ENCODE measurements around the gene XYLT1.

XYLT1 gene

DNA sequence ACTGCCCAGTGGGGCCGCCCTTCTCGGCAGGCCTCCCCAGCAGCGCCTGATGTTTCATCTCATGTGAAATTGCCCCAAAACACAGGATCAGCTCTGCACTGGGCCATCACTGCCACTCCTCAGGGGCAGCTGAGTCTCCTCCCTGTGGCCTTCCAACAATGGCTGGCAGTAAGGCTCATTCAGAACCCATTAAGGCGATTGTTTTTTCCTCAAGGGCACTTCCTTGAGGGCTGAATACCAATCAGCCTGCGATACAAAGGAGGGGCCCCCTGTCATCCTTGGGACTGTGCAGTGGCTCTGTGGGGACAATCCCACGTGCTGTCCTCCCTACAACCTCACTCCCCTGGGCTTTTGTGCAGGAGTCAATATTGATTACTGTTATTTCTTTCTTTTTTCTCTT, 47.5 kb downstream of the XYLT1 start:
- no peak for DNase-seq (ENCODE audit: low read depth, low spot score)
- in situ Hi-C loops (cut with HindIII; ENCODE audit: low sequenced_read_pairs): no loop called here
- no peak overlapping the region for H3K4me3 ChIP-seq (ENCODE audit: low read depth, low read length)
- TF ChIP-seq, protein P1, sequence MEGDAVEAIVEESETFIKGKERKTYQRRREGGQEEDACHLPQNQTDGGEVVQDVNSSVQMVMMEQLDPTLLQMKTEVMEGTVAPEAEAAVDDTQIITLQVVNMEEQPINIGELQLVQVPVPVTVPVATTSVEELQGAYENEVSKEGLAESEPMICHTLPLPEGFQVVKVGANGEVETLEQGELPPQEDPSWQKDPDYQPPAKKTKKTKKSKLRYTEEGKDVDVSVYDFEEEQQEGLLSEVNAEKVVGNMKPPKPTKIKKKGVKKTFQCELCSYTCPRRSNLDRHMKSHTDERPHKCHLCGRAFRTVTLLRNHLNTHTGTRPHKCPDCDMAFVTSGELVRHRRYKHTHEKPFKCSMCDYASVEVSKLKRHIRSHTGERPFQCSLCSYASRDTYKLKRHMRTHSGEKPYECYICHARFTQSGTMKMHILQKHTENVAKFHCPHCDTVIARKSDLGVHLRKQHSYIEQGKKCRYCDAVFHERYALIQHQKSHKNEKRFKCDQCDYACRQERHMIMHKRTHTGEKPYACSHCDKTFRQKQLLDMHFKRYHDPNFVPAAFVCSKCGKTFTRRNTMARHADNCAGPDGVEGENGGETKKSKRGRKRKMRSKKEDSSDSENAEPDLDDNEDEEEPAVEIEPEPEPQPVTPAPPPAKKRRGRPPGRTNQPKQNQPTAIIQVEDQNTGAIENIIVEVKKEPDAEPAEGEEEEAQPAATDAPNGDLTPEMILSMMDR (IDR thresholded peaks at IDR 0.05; ENCODE audit: low read depth, low read length): no peak

DNA sequence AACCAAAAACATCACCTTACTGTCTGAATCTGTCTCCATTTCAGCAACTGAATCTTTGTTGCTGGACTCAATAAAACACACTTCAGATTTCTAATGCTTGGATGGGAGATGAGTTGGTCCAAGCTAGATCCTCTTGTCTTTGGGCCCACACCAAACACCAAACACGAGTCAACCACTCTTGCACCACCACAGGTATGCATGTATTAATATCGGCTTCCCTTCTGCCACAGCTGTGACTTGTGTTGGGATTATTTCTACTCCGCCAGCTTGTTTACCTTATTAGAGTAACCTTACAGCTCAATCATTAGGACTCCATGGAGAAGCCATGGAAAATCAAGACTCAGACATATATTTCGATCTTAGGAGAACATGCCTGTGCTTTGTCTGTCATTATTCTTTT, 49.9 kb downstream of the XYLT1 start:
- H3K4me3 ChIP-seq (ENCODE audit: low read depth, low read length): no peak overlapping the region
- peak; percentile 61 for DNase-seq (ENCODE audit: low read depth, low spot score)
- in situ Hi-C loops (cut with HindIII; ENCODE audit: low sequenced_read_pairs): no loop called here
- TF ChIP-seq, protein P1 (IDR thresholded peaks at IDR 0.05; ENCODE audit: low read depth, low read length): no peak

DNA sequence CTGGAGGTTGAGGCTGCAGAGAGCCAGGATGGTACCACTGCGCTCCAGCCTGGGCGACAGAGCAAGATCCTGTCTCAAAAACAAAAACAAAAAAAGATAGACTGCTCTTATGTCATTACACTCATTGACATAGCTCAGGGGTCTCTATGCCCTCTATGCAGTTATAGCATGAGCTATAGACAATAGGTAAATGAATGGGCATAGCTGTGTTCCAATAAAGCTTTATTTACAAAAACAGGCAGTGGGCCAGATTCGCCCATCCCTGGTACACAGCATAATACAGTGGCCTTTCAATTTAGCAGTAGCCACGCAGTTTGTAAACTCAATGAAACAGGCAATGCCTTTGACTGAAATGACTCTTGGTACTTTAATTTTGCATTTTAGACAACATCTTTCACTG, 51.5 kb downstream of the XYLT1 start:
- in situ Hi-C loops (cut with HindIII; ENCODE audit: low sequenced_read_pairs): no loop called here
- DNase-seq (ENCODE audit: low read depth, low spot score): no peak
- H3K4me3 ChIP-seq (ENCODE audit: low read depth, low read length): no peak overlapping the region
- TF ChIP-seq, protein P1 (IDR thresholded peaks at IDR 0.05; ENCODE audit: low read depth, low read length): no peak

DNA sequence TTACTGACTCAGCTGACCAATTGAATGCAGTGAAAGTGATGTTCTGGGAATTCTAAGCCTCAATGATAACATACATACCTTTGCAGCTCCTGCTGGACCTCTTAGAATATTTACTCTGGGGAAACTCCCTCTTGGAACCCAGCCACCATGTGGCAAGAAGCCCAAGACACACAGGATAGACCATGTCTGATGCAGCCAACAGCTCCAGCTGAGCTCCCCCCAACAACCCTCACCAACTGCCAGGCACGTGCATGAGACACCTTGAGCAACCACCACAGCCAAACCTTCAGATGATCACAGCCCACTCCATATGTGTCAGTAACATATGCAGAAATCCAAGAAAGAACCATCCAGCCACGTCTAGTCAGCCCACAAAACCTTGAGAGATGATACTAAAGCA, 53.0 kb downstream of the XYLT1 start:
- H3K4me3 ChIP-seq (ENCODE audit: low read depth, low read length): no peak overlapping the region
- DNase-seq (ENCODE audit: low read depth, low spot score): no peak
- TF ChIP-seq, protein P1 (IDR thresholded peaks at IDR 0.05; ENCODE audit: low read depth, low read length): no peak
- in situ Hi-C loops (cut with HindIII; ENCODE audit: low sequenced_read_pairs): no loop called here

DNA sequence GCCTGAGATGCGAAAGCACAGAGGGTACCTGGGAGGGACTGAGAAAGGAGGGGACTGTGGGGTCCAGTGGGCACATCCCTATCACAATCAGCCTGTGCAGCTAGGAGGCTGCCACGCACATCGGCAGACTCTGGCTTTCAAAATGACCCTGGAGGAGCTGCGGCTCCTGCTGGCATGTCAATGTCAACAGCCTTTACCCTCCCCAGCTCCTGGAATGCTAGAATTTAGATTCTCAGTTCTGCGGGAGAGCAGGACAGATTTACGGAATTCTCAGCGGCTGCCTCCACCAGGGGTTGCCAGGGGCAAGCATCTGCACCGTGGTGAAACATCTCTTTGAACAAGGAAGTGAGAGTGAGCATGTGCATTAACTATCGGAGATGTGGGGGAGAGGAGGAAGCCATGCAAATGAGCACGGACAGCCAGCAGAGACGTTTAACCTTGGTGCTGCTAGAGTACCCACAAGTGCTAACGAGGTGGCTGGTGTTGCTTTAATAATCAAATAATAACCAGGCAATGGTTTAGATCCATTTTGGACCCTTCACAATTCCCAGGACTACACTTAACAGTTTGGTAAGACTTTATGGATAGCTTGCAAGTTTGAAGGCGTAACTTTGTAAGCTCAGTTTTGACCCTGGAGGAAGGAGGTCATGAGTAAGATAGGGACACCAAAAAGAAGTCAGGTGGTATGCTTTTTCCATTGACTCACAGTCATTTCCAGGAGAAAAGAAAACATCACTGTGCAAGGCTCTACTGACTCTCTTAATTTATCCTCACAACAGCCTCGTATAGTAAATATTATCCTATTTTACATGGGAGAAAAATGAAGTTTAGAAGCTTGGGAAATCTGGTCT, 54.1 kb downstream of the XYLT1 start:
- in situ Hi-C loops (cut with HindIII; ENCODE audit: low sequenced_read_pairs): no loop called here

DNA sequence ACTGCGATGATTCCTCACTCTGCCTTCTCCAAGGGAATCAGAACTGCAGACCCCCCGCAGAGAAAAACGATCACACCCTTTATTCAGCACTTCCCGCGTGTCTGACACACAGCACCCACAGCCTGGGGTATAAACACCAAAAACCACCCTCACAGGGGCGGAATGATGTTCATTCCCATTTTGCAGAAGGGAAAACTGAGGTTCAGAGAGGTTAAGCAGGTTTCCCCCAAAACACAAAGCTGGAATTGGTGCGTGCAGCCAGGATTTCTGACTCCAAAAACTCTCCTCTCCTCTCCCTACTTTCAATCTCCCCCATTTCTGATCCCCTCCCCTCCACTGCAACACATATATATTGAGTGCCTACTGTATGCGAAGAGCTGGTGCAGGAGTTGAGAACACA, 55.8 kb downstream of the XYLT1 start:
- no peak overlapping the region for H3K4me3 ChIP-seq (ENCODE audit: low read depth, low read length)
- TF ChIP-seq, protein P1 (IDR thresholded peaks at IDR 0.05; ENCODE audit: low read depth, low read length): no peak
- no peak for DNase-seq (ENCODE audit: low read depth, low spot score)
- in situ Hi-C loops (cut with HindIII; ENCODE audit: low sequenced_read_pairs): no loop called here

More for the DNA sequence above, 54.1 kb downstream of the XYLT1 start:
- TF ChIP-seq, protein P1 (IDR thresholded peaks at IDR 0.05; ENCODE audit: low read depth, low read length): peak; percentile 24
- no peak overlapping the region for H3K4me3 ChIP-seq (ENCODE audit: low read depth, low read length)
- peak; percentile 48 for DNase-seq (ENCODE audit: low read depth, low spot score)
